ENCODE measurements around the gene ATXN1. TPM values are rescaled to one million over a fixed set of nuclear protein-coding genes. Genes with fewer than 3 reads are reported as not detected.
A peak's percentile ranks its signal among the peaks of the same experiment; 100 is the strongest.

ATXN1 gene
- total RNA-seq, 1 donor from 2014 or later, result 9.1 TPM

- DNase-seq (ENCODE audit: low read depth in 2 of 2), result peak; percentile 77 to 91
Measured at GRCh38 chr6:16762550-16763477, 1.6 kb upstream of the ATXN1 start.

GRCh38 chr6:16762268-16762549, 949 bp upstream of the ATXN1 start:
- no peak for DNase-seq (ENCODE audit: low read depth in 2 of 2)

- DNase-seq (ENCODE audit: low read depth in 2 of 2), result peak; percentile 86 to 94
Measured at GRCh38 chr6:16761471-16762267, 409 bp upstream of the ATXN1 start.

GRCh38 chr6:16759646-16760515, 1.4 kb downstream of the ATXN1 start:
- peak; percentile 91 to 92 for DNase-seq (ENCODE audit: low read depth in 2 of 2)

- DNase-seq (ENCODE audit: low read depth in 2 of 2), result peak; percentile 44 to 48
Measured at GRCh38 chr6:16759181-16759645, 2.0 kb downstream of the ATXN1 start.

GRCh38 chr6:16758163-16758975, 2.9 kb downstream of the ATXN1 start:
- no peak for DNase-seq (ENCODE audit: low read depth in 2 of 2)

GRCh38 chr6:16757332-16757731, 3.9 kb downstream of the ATXN1 start:
- DNase-seq (ENCODE audit: low read depth in 2 of 2), result no peak

GRCh38 chr6:16756660-16757255, 4.5 kb downstream of the ATXN1 start:
- no peak for DNase-seq (ENCODE audit: low read depth in 2 of 2)

GRCh38 chr6:16755544-16755943, 5.7 kb downstream of the ATXN1 start:
- no peak for DNase-seq (ENCODE audit: low read depth in 2 of 2)

GRCh38 chr6:16754876-16755275, 6.4 kb downstream of the ATXN1 start:
- DNase-seq (ENCODE audit: low read depth in 2 of 2), result no peak

- no peak for DNase-seq (ENCODE audit: low read depth in 2 of 2)
Measured at GRCh38 chr6:16754274-16754673, 7.0 kb downstream of the ATXN1 start.

- DNase-seq (ENCODE audit: low read depth in 2 of 2), result no peak
Measured at GRCh38 chr6:16753341-16753740, 7.9 kb downstream of the ATXN1 start.

- peak; percentile 77 to 93 for DNase-seq (ENCODE audit: low read depth in 2 of 2)
Measured at GRCh38 chr6:16752206-16752866, 8.9 kb downstream of the ATXN1 start.

GRCh38 chr6:16751251-16751946, 9.9 kb downstream of the ATXN1 start:
- DNase-seq (ENCODE audit: low read depth in 2 of 2), result no peak

- DNase-seq (ENCODE audit: low read depth in 2 of 2), result no peak
Measured at GRCh38 chr6:16750566-16750965, 10.7 kb downstream of the ATXN1 start.

GRCh38 chr6:16749516-16750485, 11.5 kb downstream of the ATXN1 start:
- DNase-seq (ENCODE audit: low read depth in 2 of 2), result peak in 1 of 2 donors; percentile 42

GRCh38 chr6:16748025-16748319, 13.3 kb downstream of the ATXN1 start:
- DNase-seq (ENCODE audit: low read depth in 2 of 2), result no peak

Data from lung microvascular endothelial cell (primary cell).